Endothelial cell of umbilical vein (primary cell): ENCODE data around the gene COG2. TPM values are rescaled to one million over a fixed set of nuclear protein-coding genes. Genes with fewer than 3 reads are reported as not detected.
A peak's percentile ranks its signal among the peaks of the same experiment; 100 is the strongest.

Experiments
- BruUV-seq: library from RNA; stranded (reverse); fragments of 400-500 nt; replicated peaks from 2 replicates; lab custom pipeline; 2021; lab: Mats Ljungman, UMichigan
- CTCF ChIA-PET: fragments of 300-600, 350-600 bp; sonication (Branson Sonifier 250); formaldehyde crosslinking; loops from one replicate; lab custom pipeline; 2021; ENCODE audit warnings: antibody characterized with exemption, inconsistent platforms; lab: Charles Lee
- POLR2A ChIA-PET: fragments of 300-600, 350-600 bp; sonication (Branson Sonifier 250); formaldehyde crosslinking; loops from one replicate; lab custom pipeline; 2021; ENCODE audit warnings: antibody characterized with exemption, inconsistent platforms; lab: Charles Lee
- DNase-seq: peaks from one replicate; pipeline ENCODE4 v3.0.0-alpha.2; 2011; ENCODE audit warnings: low read depth, low spot score
- FAIRE-seq: peaks from 2 replicates; lab custom pipeline; 2011; peaks lifted over from hg19 to GRCh38; lab: Jason Lieb, UNC
- H2AFZ ChIP-seq: 2 replicates; pipeline ENCODE4 v1.6.0; 2012; ENCODE audit warnings: low read depth, low read length, control low read depth, inconsistent platforms
- H3K27ac ChIP-seq: 2 replicates; pipeline ENCODE4 v1.5.1; 2011; ENCODE audit warnings: low read depth, mild to moderate bottlenecking, control low read depth, low read length, moderate library complexity; ENCODE audit not compliant: insufficient read depth
- H3K27me3 ChIP-seq, 2 experiments: 2 replicates each; pipeline versions ENCODE4 v1.6.0 to v1.6.1; 2011; ENCODE audit warnings: low read length in 2 of 2, mixed read lengths in 1 of 2; ENCODE audit not compliant: control insufficient read depth in 2 of 2, insufficient read depth in 2 of 2
- H3K36me3 ChIP-seq, 2 experiments: 2 replicates in 1 of 2; 3 replicates in 1 of 2; pipeline ENCODE4 v1.5.1; 2011; ENCODE audit warnings: low read length in 2 of 2, mild to moderate bottlenecking in 1 of 2, moderate library complexity in 1 of 2; ENCODE audit not compliant: control insufficient read depth in 2 of 2, insufficient read depth in 2 of 2; ENCODE audit errors: extremely low read depth in 1 of 2
- H3K4me1 ChIP-seq: 3 replicates; pipeline ENCODE4 v1.5.1; 2011; ENCODE audit warnings: mild to moderate bottlenecking, low read length; ENCODE audit not compliant: control insufficient read depth, insufficient read depth; ENCODE audit errors: extremely low read depth
- H3K4me2 ChIP-seq: 2 replicates; pipeline ENCODE4 v1.6.1; 2011; ENCODE audit warnings: low read length, control low read depth, mixed read lengths; ENCODE audit not compliant: insufficient read depth
- H3K4me3 ChIP-seq, 3 experiments: fragments of 200-600 bp in 1 of 3; sonication (generic), shearing (Covaris generic) in 1 of 3; replicated peaks in 1 of 3; 2 replicates each; pipeline ENCODE4 v1.5.1; 2011 to 2016; ENCODE audit warnings: control low read depth in 3 of 3, low read length in 3 of 3, mild to moderate bottlenecking in 2 of 3, inconsistent platforms in 1 of 3, low read depth in 1 of 3, moderate library complexity in 1 of 3; ENCODE audit not compliant: insufficient read depth in 1 of 3
- H3K79me2 ChIP-seq: 2 replicates; pipeline ENCODE4 v1.6.0; 2012; ENCODE audit warnings: low read length, inconsistent platforms; ENCODE audit not compliant: control insufficient read depth, insufficient read depth
- H3K9ac ChIP-seq: replicated peaks from 2 replicates; pipeline ENCODE3; 2011; ENCODE audit warnings: low read length, control low read depth; ENCODE audit not compliant: insufficient read depth; ENCODE audit errors: extremely low read depth
- H3K9me1 ChIP-seq: replicated peaks from 3 replicates; pipeline ENCODE4 v1.6.0; 2011; ENCODE audit warnings: mild to moderate bottlenecking, low read length; ENCODE audit not compliant: control insufficient read depth, insufficient read depth; ENCODE audit errors: extremely low read depth
- H3K9me3 ChIP-seq: replicated peaks from 2 replicates; pipeline ENCODE4 v1.5.1; 2012; ENCODE audit warnings: low read length, inconsistent platforms; ENCODE audit not compliant: control insufficient read depth, insufficient read depth
- H4K20me1 ChIP-seq: replicated peaks from 2 replicates; pipeline ENCODE3; 2011; ENCODE audit warnings: mild to moderate bottlenecking, low read length; ENCODE audit not compliant: control insufficient read depth, insufficient read depth; ENCODE audit errors: extremely low read depth
- CTCF ChIP-seq, 2 donors: IDR thresholded peaks; 1 replicate in 1 of 2; 2 replicates in 1 of 2; pipeline ENCODE4 v1.5.1; 2011; ENCODE audit warnings: low read length in 2 of 2, mild to moderate bottlenecking in 2 of 2, moderate library complexity in 2 of 2, control low read depth in 1 of 2, inconsistent platforms in 1 of 2, low read depth in 1 of 2; ENCODE audit not compliant: insufficient read depth in 1 of 2; ENCODE audit errors: extremely low read depth in 1 of 2
- EZH2 ChIP-seq: IDR thresholded peaks from 2 replicates; pipeline ENCODE4 v1.6.1; 2012; ENCODE audit warnings: borderline replicate concordance, low read depth, mild to moderate bottlenecking, moderate library complexity, low read length, inconsistent platforms; ENCODE audit not compliant: severe bottlenecking
- FOS ChIP-seq: IDR thresholded peaks from 2 replicates; pipeline ENCODE4 v1.6.1; 2011; ENCODE audit warnings: mild to moderate bottlenecking, low read length, moderate library complexity, borderline replicate concordance; ENCODE audit not compliant: insufficient read depth
- GATA2 ChIP-seq: IDR thresholded peaks from 2 replicates; pipeline ENCODE4 v1.7.0; 2011; ENCODE audit warnings: low read depth, mild to moderate bottlenecking, moderate library complexity, mixed read lengths, low read length; ENCODE audit not compliant: insufficient read length, insufficient read depth
- JUN ChIP-seq: IDR thresholded peaks from 2 replicates; pipeline ENCODE4 v1.6.1; 2011; ENCODE audit warnings: borderline replicate concordance, low read depth; ENCODE audit not compliant: insufficient read length, insufficient read depth
- MYC ChIP-seq: IDR thresholded peaks from one replicate; pipeline ENCODE4 v1.6.1; 2011; ENCODE audit warnings: mild to moderate bottlenecking, low read depth, low read length
- POLR2A ChIP-seq: IDR thresholded peaks from 2 replicates; pipeline ENCODE4 v1.6.1; 2012; ENCODE audit warnings: low read depth, mild to moderate bottlenecking, control low read depth, low read length
- POLR2AphosphoS5 ChIP-seq: IDR thresholded peaks from 2 replicates; pipeline ENCODE4 v1.6.1; 2012; ENCODE audit warnings: low read depth, mild to moderate bottlenecking, control low read depth, low read length, moderate library complexity; ENCODE audit not compliant: insufficient read depth
- dilution Hi-C: fragments of 300-500 bp; cut with MboI; formaldehyde crosslinking; loops from one replicate; pipeline ENCODE4 v1.15.0; 2019; ENCODE audit warnings: low sequenced_read_pairs; ENCODE audit not compliant: extremely low pct_ligation_motif_present
- intact Hi-C: fragments of 100-400 bp; cut with micrococcal nuclease; formaldehyde crosslinking; loops from one replicate; pipeline ENCODE4 v1.10.0; 2022
- polyA plus RNA-seq, 4 experiments: library from polyadenylated mRNA; depleted of rRNA in 3 of 4; stranded (reverse) in 3 of 4; unstranded in 1 of 4; fragments of >200 nt; gene quantifications; 2 replicates each; pipeline versions ENCODE4 v1.2.1 to v1.2.3, GENCODE V29; 2011 to 2012; ENCODE audit warnings: missing spikeins in 1 of 4
- total RNA-seq: library from RNA; stranded (reverse); gene quantifications from 2 replicates; pipeline ENCODE4 v1.2.3, GENCODE V29; 2021
- TF ChIP-seq, protein P1 (sequence below): IDR thresholded peaks from 2 replicates; pipeline ENCODE4 v1.6.1; 2011; ENCODE audit not compliant: insufficient read depth, insufficient read length

COG2 gene
- total and polyA plus RNA-seq, 2 donors (not counting 3 experiments of a cell fraction or from before 2014, with no cell fraction given), result 7.6 to 24.2 TPM

DNA sequence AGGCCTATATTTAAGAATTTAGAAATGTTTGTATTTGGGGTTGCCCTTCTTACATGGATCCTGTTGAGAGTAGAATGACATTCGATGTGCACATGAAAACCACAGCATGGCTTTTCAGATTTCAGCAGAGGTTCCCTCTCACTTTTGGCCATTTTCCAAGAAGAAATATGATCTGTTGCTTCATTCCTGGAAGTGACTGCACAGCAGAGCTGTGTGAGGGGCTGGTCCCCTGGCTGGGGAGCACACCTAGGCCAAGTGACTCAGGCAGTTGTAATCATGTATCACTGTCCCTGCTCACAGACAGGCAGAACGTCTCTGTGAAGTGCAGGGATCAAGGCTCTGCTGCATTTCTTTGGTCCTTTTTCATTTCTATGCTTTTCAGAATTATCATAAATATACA, 39.3 kb downstream of the COG2 start:
- TF ChIP-seq MYC, result no peak
- no peak for TF ChIP-seq CTCF (IDR thresholded peaks at IDR 0.05; ENCODE audit: extremely low read depth in 1 of 2, insufficient read depth in 1 of 2, low read depth in 1 of 2, low read length in 2 of 2)
- TF ChIP-seq GATA2, result no peak
- TF ChIP-seq, protein P1, sequence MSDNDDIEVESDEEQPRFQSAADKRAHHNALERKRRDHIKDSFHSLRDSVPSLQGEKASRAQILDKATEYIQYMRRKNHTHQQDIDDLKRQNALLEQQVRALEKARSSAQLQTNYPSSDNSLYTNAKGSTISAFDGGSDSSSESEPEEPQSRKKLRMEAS, result no peak
- no peak for TF ChIP-seq JUN
- no peak for TF ChIP-seq POLR2A
- no peak for TF ChIP-seq FOS
- no peak for TF ChIP-seq POLR2AphosphoS5
- no peak for TF ChIP-seq EZH2
- Histone ChIP-seq H3K79me2 (no peaks in the 10 kb centered on the region), H4K20me1 (no peaks in the 10 kb centered on the region), H3K4me1 (peaks cover 4% of the 10 kb centered on the region), H3K36me3 (peaks cover 0 to 10% of the 10 kb centered on the region in 2 experiments), H3K9ac (no peak overlapping the region), H2AFZ (no peak overlapping the region), H3K27ac (no peak overlapping the region), H3K27me3 (no peaks in the 10 kb centered on the region), H3K9me3 (no peaks in the 10 kb centered on the region), H3K4me3 (no peak overlapping the region), H3K4me2 (no peak overlapping the region), H3K9me1 (no peaks in the 10 kb centered on the region)
- intact Hi-C loops, result no loop called here
- BruUV-seq, result no TSS peak
- peak; percentile 58 for DNase-seq
- dilution Hi-C loops, result no loop called here
- POLR2A ChIA-PET, result no interaction called here
- CTCF ChIA-PET, result interaction anchor here (1.2 kb wide), 1 partner anchor 11 kb away, joined by 3 read pairs; no protein-coding TSS in a partner anchor
- no peak for FAIRE-seq
